ENCODE data around the gene CPPED1.

CPPED1 gene

DNA sequence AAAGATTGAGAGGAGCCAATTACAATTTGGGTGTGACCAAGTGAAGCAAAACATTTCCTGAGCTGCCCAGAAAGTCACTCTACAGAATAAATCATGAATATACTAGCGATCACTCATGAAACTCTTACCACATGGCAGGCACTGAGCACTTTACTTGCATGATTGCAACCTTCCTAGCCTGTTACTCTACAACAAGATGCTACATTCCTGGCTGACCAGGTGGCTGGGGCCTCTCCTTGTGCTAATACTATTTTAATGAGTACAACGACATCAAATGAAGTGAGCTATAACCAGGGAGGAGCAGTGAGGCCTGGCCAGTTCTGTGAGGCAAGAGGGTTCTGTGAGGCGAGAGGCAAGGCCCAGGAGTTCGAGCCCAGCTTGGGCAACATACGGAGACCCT lies 75.2 kb downstream of the CPPED1 start:
- DNase-seq, result no peak

DNA sequence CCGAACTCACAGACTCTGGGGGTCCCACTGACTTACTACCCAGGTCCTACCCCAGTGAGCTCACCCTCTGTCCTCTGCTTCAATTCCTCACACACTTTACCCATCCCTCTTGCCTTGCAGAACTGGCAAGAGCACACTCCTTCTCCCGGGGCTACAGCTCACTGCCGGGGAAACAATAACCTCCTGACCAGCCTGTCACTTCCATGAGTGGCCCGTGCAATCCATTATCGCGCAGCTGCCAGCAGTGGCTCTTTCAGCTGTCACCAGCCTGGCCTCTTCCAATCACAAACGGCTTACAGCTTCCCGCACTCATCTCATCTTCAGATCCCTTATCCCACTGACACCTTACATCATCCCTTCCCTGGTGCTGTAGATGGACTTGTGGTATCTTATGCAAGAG lies 79.5 kb downstream of the CPPED1 start:
- no peak for DNase-seq

DNA sequence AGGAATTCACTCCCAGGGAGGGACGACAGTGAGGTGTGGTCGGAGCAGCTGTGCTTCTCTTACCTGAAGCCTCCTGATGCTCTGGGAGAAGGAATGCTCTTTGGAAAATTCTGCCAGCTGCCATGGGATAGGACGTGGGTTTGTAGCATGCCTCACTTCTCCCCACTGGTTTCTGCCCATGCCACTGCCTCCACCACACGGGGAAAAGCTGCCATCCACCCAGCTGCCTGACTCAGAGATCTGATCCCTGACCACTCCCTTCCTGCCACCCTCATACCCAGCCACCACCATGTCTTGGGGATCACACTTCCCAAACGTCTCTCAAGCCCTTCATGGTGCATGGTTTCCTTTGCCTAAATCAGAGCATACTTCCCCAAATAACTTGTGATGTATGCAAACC lies 80.0 kb downstream of the CPPED1 start:
- no peak for DNase-seq

DNA sequence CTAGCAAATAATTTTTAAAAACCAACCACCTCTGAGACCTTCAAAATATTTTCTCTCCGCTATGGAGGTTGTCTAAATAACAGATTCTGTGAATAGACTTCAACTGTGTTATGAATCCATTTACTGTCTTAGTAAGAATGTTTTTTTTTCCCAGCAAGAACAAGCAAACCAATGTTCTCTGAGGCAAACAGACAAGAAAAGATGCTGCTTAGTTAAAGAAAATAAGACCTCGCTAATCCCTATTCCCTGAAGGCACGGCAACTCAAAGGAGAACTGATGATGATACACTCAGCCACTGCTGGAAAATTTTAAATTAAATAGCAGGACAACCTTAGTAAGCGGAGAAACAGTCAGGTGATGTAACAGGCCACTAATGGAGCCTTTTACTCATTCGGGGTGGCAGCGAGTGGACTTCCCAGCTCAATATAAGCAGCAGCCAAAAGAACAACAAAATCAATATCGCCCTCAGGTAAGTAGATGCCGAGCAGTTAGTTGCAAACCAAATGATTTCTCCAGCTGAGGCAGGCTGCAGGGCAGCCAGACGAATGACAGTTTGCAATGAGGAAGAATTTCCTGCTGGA lies 81.8 kb downstream of the CPPED1 start:
- no peak for DNase-seq

- DNase-seq, result no peak
These were observed 83.7 kb downstream of the CPPED1 start for GRCh38 chr16:12719972-12720371.

DNA sequence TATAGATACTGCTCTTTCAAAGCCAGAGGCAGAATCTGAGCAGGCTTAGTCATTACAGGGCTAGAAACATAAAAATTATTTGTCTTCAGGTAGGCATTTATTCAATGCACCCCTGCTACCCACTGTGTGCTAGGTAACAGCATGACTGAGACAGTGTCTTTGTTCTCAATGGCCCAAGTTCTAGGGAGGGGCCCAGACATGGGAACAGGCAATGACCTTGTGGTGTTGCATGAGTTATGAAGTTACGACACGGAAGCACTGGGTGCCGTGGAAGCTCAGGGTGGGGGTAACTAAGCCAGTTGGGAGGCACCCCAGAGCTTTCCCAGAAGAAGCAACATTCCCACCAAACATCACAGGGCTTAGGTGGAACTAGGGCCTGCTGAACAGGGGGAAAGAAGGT lies 87.0 kb downstream of the CPPED1 start:
- no peak for DNase-seq

DNA sequence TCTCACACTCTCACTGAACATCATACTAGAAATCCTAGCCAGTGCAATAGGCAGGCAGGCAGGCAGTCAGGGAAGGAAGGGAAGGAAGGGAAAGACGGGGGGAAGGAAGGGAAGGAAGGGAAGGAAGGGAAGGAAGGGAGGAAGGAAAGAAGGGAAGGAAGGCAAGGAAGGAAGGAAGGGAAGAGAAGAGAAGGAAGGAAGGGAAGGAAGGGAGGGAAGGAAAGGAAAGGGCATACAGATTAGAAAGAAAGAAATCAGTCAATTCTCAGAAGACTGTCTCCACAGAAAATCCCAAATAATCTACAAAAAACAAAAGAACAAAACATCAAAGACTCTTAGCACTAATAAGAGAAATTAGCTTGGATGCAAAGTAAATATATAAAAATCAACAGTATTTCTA lies 93.9 kb downstream of the CPPED1 start:
- no peak for DNase-seq

- no peak for DNase-seq
These were observed 95.4 kb downstream of the CPPED1 start for GRCh38 chr16:12708266-12708665.

DNA sequence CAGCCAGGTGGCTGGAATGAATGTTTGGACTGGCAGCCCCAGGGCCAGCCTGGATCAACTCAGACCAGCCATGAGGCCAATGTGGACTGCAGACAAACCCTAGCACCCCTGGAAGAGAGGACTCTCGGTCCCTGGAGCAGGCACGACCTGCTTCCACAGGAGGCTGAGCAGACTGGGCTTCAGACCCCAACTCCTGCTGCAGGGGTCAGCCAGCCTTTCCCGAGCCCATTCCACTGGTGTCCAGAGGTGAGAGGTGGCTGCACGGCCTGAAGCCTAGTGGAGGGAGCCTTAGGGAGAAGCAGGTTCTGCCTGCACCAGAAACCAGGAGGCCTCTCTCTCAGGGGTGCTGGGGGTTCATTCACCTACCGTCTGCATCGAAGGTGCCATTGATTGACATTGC lies 97.1 kb downstream of the CPPED1 start:
- no peak for DNase-seq

GRCh38 chr16:12704492-12705111 lies 99.1 kb downstream of the CPPED1 start:
- no peak for DNase-seq

GRCh38 chr16:12703935-12704334 lies 99.8 kb downstream of the CPPED1 start:
- DNase-seq, result no peak

DNA sequence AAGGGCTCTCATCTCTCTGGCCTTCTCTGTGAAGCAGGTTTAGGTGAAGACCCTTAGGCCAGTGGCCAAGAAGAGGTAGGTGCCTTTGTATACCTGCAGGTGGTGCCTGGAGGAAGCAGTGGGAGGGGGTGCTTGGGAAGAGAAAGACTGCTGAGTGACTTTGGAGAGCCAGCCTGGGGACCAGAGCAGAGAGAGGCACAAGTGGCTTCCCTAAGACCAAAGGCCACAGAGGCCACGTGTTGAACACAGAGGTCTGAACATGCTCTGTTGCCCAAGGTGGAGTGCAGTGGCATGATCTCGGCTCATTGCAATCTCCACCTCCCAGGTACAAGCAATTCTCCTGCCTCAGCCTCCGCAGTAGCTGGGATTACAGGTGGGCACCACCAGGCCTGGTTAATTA lies 103.5 kb downstream of the CPPED1 start:
- DNase-seq, result no peak

GRCh38 chr16:12699161-12699560 lies 104.5 kb downstream of the CPPED1 start:
- no peak for DNase-seq

DNA sequence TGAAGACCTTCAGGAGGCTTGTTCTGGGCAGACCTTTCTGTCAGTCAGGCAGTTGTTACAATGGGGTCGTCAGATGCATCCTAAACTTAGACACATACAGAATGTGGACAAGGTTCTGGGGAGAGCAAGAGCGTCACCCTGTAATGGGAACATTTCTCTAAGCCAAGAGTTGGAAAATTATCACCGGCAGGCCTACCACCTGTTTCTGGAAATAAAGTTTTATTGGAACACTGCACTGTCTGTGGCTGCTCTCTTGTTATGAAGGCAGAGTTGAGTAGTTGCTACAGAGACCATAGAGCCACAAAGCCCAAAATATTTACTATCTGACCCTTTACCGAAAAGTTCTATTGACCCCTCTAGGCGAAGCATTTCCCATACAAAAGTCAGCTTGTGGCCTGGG lies 106.2 kb downstream of the CPPED1 start:
- DNase-seq, result no peak

DNA sequence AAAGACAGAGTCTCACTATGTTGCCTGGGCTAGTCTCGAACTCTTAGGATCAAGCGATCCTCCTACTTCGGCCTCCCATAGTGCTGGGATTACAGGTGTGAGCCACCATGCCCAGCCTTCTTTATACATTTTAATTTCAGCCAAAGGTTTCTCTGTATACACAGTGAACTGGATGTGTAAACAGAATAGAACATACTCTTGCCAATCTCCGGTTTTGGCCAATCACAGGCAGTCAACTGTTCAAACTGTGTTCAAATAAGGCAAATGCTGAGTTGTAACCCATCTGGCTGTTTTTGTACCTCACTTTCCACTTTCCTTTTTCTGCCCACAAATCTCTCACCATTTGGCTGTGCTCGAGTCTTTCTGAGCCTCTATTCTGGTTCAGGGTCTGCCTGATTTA lies 108.2 kb downstream of the CPPED1 start:
- no peak for DNase-seq

DNA sequence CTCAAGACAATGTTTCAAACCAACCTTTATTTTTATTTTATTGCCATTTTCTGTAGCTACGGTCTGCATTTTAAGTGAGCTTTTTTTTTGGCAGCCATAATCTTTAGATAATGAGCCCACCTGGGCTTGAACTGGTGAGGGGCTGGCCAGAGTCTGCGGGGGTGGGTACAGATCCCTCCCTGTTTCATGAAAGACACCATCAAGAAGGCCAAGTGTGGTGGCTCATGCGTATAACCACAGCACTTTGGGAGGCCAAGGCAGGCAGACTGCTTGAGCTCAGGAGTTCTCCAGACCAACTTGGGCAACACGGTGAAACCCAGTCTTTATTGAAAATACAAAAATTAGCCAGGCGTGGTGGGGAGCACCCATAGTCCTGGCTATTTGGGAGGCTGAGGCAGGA lies 113.7 kb downstream of the CPPED1 start:
- no peak for DNase-seq

GRCh38 chr16:12688951-12689850 lies 114.5 kb downstream of the CPPED1 start:
- DNase-seq, result no peak

DNA sequence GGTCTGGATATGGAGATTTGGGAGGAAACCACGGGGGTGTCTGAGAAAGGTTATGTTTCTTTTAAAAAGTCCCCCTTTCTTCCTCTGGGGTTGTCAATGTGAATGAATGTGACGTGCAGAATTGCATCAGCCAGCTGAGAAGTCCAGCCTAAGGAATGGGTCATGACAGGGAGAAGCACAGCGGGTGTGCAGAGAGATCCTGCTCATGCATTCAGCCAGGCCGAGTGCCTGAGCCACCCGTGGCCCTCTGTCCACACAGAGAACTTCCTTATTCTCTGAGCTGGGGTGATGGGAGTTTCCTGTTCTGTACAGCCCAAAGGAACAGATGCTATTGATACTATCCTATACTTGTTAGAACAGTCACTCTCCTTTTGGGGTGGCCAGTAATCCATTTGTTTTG lies 117.9 kb downstream of the CPPED1 start:
- DNase-seq, result no peak

DNA sequence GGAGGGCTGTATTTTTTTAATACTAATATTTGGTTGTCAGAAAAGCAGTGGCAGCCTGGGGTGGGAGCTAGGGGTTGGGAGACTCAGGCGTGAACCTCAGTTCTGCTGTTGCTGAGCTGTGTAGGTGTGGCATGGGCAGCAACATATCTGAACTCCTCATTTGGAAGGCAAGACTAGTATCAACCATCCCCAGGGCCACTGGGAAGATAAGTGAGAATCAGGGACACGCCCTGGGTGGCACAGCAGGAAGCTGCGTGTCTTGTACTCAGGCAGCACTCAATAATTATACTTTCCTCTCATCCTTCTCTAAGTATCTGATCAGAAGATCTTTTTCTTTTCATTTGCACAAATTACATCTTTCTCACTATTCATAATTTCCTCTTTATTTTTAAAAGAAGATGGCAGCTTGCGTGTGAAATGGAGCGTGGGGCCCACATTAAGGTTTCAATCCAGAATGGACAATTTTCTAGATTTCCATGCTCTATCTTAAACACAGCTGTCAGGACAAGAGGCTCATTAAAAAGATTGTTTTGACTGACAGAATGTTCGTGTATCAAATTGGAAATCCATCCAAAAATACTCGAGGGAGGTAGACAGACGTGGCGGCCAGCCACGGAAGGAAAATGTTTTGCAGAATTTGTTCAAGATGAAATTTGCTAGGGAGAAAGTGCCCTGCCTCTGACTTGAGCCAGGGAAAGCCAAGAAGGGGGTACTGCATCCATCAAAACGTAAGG lies 121.1 kb downstream of the CPPED1 start:
- DNase-seq, result no peak

DNA sequence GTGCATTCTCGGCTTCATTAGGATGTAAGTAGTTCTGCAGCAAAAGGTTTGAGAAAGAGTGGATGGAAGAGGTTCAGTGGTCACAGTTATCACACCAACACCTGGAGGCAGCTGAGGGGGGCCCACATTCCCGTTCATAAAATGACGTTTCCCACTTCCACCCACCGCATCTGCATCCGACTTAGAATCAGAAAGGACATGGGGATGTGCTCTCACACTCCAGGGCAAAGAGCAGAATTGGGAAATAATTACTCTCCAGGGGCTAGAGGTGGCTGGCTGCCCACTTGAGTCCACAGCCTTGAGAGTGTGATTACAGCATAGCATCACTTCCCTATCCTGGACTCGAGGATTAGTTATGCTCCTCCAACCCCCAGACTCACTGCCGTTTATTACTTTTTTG lies 122.0 kb downstream of the CPPED1 start:
- no peak for DNase-seq

- no peak for DNase-seq
These were observed 123.2 kb downstream of the CPPED1 start for GRCh38 chr16:12680531-12680930.

DNA sequence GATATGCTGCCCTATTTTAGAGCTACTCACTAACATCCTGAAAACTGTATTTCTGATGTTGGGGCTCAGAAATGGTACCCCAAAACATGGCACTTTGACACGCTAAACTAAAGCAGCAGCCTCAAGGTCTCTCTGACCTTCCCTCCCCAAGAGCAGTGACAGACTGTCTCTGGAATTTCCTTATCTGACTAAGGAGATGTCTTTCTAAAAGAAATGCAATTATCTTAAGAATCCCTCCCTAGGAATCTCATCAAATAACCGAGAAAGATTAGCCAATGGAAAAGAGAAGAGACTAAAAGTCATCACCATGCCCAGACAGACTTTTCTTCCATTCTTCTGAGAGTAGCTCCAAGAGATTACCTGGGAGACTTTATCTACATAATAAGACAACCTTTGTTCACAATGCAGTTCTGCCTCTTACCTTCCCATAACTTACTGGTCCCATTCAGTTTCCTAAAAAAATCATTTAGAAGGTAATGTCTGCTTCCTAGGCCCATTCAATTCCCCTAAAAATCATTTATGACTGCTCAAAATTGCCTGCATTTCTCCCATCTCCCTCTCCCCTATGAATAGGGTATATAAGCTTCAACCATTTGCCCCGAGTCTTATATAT lies 123.9 kb downstream of the CPPED1 start:
- no peak for DNase-seq

DNA sequence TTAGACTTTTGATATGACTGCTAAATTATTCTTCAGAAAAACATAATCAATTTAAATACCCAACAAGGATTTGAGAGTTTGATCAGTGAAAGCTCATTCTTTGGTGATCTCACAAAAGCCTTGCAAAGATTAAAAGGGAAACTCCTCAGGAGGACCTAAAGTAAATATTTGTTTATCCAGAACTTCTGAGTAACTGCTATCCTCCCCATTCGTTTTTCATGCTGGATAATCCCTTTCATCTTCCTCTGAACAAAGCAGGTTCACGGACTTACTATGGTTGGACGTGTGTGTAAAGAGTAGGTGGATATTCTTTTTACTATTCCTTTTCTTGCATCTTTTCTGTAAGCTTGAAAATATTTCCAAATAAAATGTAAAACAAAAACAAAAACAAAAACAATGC lies 124.7 kb downstream of the CPPED1 start:
- DNase-seq, result no peak

All from activated CD4-positive, alpha-beta T cell treated with anti-CD3 and anti-CD28 coated beads, Interleukin-2, amount 50 U/mL, for 1 hour (primary cell).